Activated CD4-positive, alpha-beta T cell treated with anti-CD3 and anti-CD28 coated beads, Interleukin-2, amount 10 ng/mL, durations not matched to agents 24 days and 14 days (primary cell): ENCODE data around the gene GALNT2. TPM values are rescaled to one million over a fixed set of nuclear protein-coding genes. Genes with fewer than 3 reads are reported as not detected.

Experiments
- DNase-seq: peaks from one replicate; pipeline ENCODE4 v3.0.0; 2022
- H3K27ac Mint-ChIP-seq: one replicate; pipeline ENCODE4 v1.8.0; 2022; ENCODE audit warnings: mild to moderate bottlenecking, mixed read lengths
- H3K27me3 Mint-ChIP-seq: one replicate; pipeline ENCODE4 v1.8.0; 2022; ENCODE audit warnings: mixed read lengths
- H3K36me3 Mint-ChIP-seq: one replicate; pipeline ENCODE4 v1.8.0; 2022; ENCODE audit warnings: low read depth, mild to moderate bottlenecking, mixed read lengths
- H3K4me1 Mint-ChIP-seq: one replicate; pipeline ENCODE4 v1.8.0; 2021; ENCODE audit warnings: mixed read lengths
- H3K4me3 Mint-ChIP-seq: one replicate; pipeline ENCODE4 v1.8.0; 2022; ENCODE audit warnings: mild to moderate bottlenecking, moderate library complexity, mixed read lengths
- H3K9me3 Mint-ChIP-seq: one replicate; pipeline ENCODE4 v1.8.0; 2021; ENCODE audit warnings: mixed read lengths
- intact Hi-C: fragments of 100-400 bp; cut with micrococcal nuclease; formaldehyde crosslinking; loops from one replicate; pipeline ENCODE4 v1.15.1; 2023
- total RNA-seq: library from RNA; stranded (reverse); gene quantifications from 2 replicates; pipeline ENCODE4 v1.2.3, GENCODE V29; 2022

Gene GALNT2
- total RNA-seq, 1 donor from 2014 or later: 72.4 TPM

DNA sequence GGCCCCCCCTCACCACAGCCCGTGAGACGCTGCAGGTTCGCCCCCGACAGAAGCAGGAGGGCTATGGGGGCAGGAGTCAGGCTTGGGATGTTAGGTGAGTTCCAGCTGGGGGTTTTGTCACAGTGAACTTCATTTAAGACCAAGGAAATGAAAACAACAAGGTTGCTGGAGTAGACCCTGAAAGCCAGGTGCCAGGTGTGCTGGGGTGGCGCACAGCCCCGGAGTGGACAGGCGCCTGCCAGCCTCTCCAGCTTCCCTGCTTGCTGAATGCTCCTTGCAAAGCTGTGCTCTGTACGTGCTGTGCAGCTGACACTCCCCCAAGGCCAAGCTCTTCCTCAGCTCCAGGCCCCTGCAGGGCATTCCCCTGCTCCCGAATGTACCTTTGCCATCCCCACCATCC lies 256.6 kb downstream of the GALNT2 start:
- Mint-ChIP-seq H3K9me3 (no peaks in the 10 kb centered on the region), H3K27ac (no peak overlapping the region), H3K4me3 (no peak overlapping the region), H3K36me3 (no peaks in the 10 kb centered on the region), H3K27me3 (peaks cover 2% of the 10 kb centered on the region), H3K4me1 (peaks cover 7% of the 10 kb centered on the region)
- intact Hi-C loops: no loop called here
- DNase-seq: no peak

DNA sequence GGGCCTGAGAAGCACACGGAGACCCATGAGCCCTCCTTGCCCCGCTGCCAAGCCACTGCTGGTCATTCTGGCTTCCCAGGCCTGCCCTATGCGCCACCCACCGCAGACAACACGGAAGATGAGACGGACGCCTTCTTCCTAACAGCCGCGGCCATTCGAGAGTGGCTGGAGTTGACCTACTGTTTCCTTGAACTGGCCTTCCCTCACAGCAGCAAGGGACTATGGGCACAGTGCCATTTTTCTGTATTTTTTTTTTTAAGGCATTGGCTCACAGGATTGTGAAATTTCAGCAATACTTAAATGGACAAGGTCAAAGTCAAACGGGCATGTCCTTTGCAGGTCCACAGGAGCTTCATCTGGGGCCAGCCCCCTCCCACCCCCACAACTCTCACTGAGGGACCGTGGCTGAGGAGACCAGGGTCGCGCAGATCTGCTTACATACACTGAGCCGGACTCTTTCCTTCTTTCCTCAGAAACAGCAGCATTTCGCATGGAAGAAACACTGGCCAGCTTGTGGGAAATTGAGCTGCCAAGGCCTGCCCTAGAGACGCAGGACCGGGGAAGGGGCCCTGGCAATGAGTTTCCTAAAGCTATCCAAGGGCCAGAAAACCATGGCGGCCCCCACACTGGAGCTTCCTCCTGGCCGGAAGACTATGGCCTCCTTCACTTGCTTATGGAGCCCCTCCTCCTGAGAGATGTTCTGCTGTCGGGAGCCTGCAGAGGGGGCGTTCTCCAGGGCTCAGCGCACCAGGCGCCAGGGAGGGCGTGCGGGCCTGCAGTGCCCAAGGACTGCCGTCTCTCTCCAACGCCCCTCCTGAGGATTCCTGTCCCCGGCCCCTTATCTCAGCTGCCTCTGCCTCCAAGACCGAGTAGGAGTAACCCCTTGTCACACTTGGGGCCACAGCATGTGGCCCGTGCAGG lies 260.2 kb downstream of the GALNT2 start:
- peaks cover 7% of the 10 kb centered on the region for H3K4me1 Mint-ChIP-seq
- no peaks in the 10 kb centered on the region for H3K27me3 Mint-ChIP-seq
- H3K36me3 Mint-ChIP-seq: no peaks in the 10 kb centered on the region
- H3K4me3 Mint-ChIP-seq: no peak overlapping the region
- intact Hi-C loops: no loop called here
- H3K9me3 Mint-ChIP-seq: no peaks in the 10 kb centered on the region
- peak overlapping the region; percentile 39 for H3K27ac Mint-ChIP-seq
- DNase-seq: no peak

DNA sequence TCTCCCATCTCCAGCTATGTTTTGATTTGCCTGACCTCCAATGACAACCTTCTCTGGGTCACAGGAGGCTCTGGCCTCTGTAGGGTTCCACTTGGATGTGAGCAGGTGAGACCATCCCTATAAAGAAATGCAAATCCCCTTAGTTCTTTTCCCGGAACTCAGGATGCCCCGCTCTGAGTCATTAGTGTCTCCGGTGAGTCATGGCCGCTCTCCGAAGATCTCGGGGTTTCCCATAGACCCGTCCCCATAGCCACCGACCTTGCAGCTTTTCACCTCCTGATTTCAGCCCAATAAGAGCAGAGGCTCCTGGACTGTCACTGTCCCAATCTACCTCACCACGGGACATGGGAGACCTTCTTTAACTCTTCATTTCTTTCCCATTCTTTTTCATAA lies 260.9 kb downstream of the GALNT2 start:
- H3K4me1 Mint-ChIP-seq: peaks cover 7% of the 10 kb centered on the region
- H3K9me3 Mint-ChIP-seq: no peaks in the 10 kb centered on the region
- intact Hi-C loops: no loop called here
- H3K27ac Mint-ChIP-seq: peak overlapping the region; percentile 54
- H3K36me3 Mint-ChIP-seq: no peaks in the 10 kb centered on the region
- DNase-seq: peak; percentile 68
- no peaks in the 10 kb centered on the region for H3K27me3 Mint-ChIP-seq
- no peak overlapping the region for H3K4me3 Mint-ChIP-seq

DNA sequence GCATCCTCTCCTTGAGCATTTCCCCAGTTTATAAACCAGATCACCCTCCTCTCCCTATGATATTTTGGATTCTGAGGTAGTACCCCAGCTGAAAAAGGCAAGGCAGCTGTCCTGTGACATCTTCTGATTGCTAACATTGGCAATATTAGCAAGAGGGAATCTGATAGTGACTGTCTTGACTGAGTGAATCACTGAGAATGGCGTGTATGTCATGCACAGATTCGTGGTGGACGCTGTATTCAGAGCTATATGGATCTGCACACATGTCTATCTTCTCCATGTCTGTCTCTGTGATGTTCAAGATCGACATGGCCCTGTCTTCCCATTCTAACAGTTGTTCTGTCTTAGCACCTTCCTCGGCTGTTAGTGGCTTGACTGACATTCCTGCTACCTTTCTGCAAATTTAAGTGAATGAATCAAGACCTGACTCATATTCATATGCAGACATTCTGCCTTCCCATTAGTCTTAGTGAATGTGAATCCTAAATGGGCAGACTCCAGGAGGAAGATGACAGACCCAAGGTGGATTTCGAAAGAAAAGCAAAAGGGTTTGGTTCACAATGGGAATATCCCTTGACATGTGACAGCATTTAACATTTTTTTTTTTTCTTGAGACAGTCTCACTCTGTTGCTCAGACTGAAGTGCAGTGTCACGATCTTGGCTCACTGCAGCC lies 261.4 kb downstream of the GALNT2 start:
- DNase-seq: no peak
- Mint-ChIP-seq H3K4me3 (no peak overlapping the region), H3K27ac (peak overlapping the region; percentile 54), H3K4me1 (peaks cover 7% of the 10 kb centered on the region), H3K36me3 (no peaks in the 10 kb centered on the region), H3K9me3 (no peaks in the 10 kb centered on the region), H3K27me3 (no peaks in the 10 kb centered on the region)
- intact Hi-C loops: no loop called here

DNA sequence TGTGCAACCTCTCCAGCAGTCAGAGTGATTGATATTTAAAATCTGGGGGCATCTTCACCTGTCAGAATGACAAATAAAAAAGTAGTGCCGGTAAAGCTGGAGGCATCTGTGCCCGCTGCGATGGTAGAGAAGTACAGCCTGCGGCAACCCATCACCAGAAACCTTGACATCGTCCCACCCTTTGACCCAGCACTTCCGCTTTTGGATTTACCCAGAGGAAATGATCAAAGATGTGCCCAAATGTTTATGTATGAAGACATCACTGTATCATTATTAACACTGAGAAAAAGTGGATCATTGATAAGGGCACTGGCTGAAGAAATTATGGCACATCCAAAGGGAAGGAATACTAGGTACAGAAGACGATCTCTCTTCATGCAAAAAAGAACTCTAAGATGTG lies 263.1 kb downstream of the GALNT2 start:
- intact Hi-C loops: no loop called here
- H3K4me1 Mint-ChIP-seq: peaks cover 7% of the 10 kb centered on the region
- no peaks in the 10 kb centered on the region for H3K9me3 Mint-ChIP-seq
- H3K27me3 Mint-ChIP-seq: no peaks in the 10 kb centered on the region
- H3K36me3 Mint-ChIP-seq: no peaks in the 10 kb centered on the region
- H3K27ac Mint-ChIP-seq: no peak overlapping the region
- no peak for DNase-seq
- no peak overlapping the region for H3K4me3 Mint-ChIP-seq
